GM11168 (cell line): ENCODE results near the gene CWC22.

Experiments
- in situ Hi-C: fragments of 300-500 bp; cut with MboI; formaldehyde crosslinking; loops from one replicate; pipeline ENCODE4 v1.12.0; 2022; ENCODE audit warnings: low sequenced_read_pairs; ENCODE audit not compliant: unreplicated experiment

Gene CWC22

DNA sequence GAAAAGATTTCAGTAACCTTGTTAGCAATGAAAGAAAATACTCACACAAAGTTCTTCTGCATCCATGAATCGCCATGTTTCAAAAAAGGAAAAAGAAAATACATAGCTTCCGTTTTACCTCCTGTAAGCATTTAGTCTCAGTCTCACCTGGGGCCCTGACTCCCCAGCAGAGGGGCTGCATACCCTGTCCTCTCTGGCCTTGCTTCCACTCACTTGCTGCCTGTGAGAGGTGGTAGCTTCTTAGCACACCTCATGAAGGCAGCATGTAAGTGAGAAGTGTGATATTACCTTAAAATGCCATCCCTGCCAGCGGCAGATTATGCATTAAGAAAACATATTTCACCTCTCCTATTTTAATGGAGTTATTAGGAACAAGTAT lies 96.4 kb downstream of the CWC22 start:
- in situ Hi-C loops = no loop called here

DNA sequence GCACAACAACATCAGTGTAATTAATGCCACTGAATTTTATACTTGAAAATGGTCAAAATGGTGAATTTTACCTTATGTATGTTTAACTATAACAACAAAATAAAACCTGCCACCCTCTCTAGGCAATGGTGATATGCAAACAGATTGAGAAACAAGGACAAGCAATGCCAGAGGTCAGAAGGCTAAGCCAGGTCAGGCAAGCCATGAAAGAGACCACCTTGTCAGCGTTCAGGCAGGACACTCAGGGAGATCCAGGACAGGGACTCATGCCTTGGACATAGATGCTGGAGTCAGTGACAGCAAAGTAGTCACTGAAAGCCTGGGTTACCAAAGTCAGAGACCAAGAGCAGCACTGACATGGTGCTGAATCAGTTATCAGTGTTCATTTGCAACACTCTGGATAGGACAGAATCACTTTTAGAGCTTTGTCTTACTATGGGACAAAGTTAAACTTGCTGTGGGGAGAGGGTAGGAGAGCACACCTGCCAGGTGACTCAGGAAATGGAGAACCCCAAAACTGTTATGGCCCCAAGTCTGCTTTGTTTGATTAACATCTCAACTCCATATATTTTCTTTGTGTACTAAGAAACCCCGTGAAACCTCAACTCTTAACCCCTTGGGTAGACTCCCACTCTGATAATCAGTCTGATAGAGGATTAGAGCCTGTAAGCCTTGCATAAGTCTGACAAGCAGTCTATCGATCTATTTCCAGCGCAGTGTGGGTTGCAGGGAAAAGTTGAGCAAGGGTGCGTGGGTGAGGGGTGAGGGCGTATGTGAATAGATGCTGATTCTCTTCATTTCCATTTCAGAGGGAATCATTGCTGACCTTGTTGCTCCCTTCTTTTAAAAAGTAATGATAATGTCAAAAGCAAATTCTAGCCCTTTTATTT lies 97.0 kb downstream of the CWC22 start:
- in situ Hi-C loops = no loop called here

DNA sequence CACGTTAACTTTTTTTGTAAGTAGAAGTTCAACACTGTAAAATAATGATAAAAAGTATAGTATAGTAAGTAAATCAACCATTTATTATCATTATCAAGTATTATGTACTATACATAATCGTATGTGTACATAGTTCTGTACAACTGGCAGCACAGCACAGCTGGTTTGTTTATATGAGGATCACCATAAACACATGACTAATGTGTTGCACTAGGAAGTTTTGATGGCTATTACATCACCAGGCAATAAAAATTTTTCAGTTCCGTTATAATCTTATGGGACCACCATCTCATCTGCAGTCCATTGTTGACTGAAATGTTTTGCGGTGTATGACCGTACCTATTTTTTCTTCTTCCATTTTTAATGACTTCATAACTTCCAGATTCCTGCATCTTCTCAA lies 106.4 kb downstream of the CWC22 start:
- in situ Hi-C loops = no loop called here

DNA sequence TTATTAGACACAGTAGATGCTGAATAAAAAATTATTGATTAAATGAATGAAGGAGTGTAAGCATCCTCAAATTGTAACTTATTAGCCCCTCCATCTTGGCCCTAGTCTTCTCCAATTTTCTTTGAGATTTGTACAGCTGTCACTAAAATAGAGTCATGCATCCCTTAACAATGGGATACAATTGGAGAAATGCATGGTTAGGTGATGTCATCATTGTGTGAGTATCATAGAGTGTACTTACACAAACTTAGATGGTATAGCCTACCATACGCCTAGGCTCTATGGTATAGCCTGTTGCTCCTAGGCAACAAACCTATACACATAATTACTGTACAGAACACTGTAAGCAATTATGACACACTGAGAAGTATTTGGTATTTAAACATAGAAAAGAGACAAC lies 107.4 kb downstream of the CWC22 start:
- in situ Hi-C loops = no loop called here

DNA sequence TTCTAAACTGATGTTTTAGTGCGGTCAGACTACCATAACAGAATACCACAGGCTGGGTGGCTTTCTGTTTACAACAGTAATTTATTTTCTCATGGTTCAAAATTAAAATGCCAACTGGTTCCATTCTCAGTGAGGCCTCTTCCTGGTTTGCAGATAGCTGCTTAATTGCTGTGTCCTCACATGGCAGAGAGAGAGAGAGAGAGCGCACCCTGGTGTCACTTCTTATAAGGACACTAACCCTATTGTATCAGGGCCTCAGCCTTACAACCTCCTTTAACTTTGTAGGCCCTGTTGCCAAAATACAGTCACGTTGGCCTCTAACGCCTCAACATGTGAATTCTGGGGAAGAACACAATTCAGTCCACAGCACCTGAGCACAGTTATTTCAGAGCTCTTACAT lies 108.2 kb downstream of the CWC22 start:
- in situ Hi-C loops = no loop called here
